ENCODE measurements around the gene SDCBP2.

DNA sequence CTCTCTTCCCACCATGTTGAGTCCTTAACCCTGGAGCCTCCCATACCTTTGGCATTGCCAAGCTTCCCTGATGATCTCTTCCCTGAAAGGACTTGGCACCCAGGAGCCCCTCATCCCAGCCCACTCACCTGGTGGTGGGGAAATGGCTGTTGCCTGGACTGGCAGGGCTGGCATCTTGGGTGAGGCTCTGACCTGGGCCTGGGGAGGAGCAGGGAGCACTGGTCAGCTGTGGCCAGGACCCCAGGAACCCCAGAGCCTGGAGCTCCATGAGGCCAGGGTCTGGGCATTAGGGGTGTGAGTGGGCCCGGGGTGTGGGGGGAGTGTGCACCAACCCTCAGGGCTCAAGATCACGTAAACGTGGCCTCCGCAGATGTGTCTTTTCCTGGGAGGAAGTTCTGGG lies 9.5 kb downstream of the SDCBP2 start:
- no peak for TF ChIP-seq YY1 (IDR thresholded peaks at IDR 0.05; ENCODE audit: low read depth)
- TF ChIP-seq EP300 (IDR thresholded peaks at IDR 0.05; ENCODE audit: borderline replicate concordance): no peak
- TF ChIP-seq TAF1 (IDR thresholded peaks at IDR 0.05; ENCODE audit: low read depth): no peak
- no peak for TF ChIP-seq EGR1 (IDR thresholded peaks at IDR 0.05)
- TF ChIP-seq CEBPB (IDR thresholded peaks at IDR 0.05): no peak
- no peak for TF ChIP-seq ZBTB7A (IDR thresholded peaks at IDR 0.05; ENCODE audit: low read depth)
- no peak for TF ChIP-seq MAX (IDR thresholded peaks at IDR 0.05)
- TF ChIP-seq, protein P1, sequence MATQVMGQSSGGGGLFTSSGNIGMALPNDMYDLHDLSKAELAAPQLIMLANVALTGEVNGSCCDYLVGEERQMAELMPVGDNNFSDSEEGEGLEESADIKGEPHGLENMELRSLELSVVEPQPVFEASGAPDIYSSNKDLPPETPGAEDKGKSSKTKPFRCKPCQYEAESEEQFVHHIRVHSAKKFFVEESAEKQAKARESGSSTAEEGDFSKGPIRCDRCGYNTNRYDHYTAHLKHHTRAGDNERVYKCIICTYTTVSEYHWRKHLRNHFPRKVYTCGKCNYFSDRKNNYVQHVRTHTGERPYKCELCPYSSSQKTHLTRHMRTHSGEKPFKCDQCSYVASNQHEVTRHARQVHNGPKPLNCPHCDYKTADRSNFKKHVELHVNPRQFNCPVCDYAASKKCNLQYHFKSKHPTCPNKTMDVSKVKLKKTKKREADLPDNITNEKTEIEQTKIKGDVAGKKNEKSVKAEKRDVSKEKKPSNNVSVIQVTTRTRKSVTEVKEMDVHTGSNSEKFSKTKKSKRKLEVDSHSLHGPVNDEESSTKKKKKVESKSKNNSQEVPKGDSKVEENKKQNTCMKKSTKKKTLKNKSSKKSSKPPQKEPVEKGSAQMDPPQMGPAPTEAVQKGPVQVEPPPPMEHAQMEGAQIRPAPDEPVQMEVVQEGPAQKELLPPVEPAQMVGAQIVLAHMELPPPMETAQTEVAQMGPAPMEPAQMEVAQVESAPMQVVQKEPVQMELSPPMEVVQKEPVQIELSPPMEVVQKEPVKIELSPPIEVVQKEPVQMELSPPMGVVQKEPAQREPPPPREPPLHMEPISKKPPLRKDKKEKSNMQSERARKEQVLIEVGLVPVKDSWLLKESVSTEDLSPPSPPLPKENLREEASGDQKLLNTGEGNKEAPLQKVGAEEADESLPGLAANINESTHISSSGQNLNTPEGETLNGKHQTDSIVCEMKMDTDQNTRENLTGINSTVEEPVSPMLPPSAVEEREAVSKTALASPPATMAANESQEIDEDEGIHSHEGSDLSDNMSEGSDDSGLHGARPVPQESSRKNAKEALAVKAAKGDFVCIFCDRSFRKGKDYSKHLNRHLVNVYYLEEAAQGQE (IDR thresholded peaks at IDR 0.05; ENCODE audit: low read depth): no peak
- TF ChIP-seq FOXM1 (IDR thresholded peaks at IDR 0.05; ENCODE audit: borderline replicate concordance, low read depth): no peak
- TF ChIP-seq NFIC (IDR thresholded peaks at IDR 0.05): no peak
- TF ChIP-seq CREB1 (IDR thresholded peaks at IDR 0.05; ENCODE audit: low read depth): no peak
